ENCODE results near the gene SENP8. TPM values are rescaled to one million over a fixed set of nuclear protein-coding genes. Genes with fewer than 3 reads are reported as not detected.

Gene SENP8
- total and polyA plus RNA-seq, 12 donors, result 1.8 to 8.8 (median 6.6) TPM

DNA sequence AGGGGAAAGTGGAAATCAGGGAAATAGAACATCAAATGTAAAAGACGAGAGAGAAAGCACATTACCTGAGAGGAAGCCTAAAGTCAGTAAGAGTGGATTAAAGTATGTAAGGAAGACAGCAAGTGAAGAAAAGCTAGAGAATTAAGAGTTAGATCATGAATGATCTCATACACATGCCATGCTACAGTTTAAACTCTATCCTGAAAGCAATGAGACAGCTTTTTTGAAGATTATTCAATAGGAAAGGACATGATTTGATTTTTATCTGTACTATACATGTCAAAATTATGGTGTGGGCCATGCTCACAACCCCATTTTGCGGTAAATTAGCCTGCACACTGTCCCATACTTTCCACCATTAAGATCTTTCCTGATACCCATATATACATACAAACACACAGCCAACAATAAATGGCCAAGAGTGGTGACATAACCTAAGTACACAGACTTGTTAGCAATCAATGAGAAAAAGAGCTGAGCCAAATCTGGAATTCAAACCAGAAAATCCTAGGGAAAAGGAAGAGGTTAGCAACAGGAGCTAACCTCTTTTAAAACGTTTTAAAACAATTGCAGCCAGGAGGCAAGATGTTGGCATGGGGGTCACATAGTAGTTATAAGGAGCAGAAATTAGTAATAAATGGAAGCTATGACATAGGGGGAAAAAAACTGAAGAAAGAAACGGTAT is 4.7 kb upstream of the SENP8 start:
- Histone ChIP-seq H3K36me3 (no peaks in the 10 kb centered on the region), H3K27ac (no peak overlapping the region), H3K9me3 (no peaks in the 10 kb centered on the region), H3K4me3 (no peak overlapping the region), H3K4me1 (peaks cover 4 to 46% (median 22%) of the 10 kb centered on the region in 9 donors), H3K27me3 (no peaks in the 10 kb centered on the region)
- ATAC-seq (no peak), DNase-seq (no peak)
- TF ChIP-seq, protein P1, sequence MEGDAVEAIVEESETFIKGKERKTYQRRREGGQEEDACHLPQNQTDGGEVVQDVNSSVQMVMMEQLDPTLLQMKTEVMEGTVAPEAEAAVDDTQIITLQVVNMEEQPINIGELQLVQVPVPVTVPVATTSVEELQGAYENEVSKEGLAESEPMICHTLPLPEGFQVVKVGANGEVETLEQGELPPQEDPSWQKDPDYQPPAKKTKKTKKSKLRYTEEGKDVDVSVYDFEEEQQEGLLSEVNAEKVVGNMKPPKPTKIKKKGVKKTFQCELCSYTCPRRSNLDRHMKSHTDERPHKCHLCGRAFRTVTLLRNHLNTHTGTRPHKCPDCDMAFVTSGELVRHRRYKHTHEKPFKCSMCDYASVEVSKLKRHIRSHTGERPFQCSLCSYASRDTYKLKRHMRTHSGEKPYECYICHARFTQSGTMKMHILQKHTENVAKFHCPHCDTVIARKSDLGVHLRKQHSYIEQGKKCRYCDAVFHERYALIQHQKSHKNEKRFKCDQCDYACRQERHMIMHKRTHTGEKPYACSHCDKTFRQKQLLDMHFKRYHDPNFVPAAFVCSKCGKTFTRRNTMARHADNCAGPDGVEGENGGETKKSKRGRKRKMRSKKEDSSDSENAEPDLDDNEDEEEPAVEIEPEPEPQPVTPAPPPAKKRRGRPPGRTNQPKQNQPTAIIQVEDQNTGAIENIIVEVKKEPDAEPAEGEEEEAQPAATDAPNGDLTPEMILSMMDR (IDR thresholded peaks at IDR 0.05), result no peak
- WGBS, 2 donors, result 75 to 80% methylated on average over 4 of the region's 4 CpGs
- intact Hi-C loops (cut with DNase I), result loop anchor here in 1 of 10 donors (10.0 kb wide), 1 partner anchor 69 kb away; no protein-coding TSS in a partner anchor

DNA sequence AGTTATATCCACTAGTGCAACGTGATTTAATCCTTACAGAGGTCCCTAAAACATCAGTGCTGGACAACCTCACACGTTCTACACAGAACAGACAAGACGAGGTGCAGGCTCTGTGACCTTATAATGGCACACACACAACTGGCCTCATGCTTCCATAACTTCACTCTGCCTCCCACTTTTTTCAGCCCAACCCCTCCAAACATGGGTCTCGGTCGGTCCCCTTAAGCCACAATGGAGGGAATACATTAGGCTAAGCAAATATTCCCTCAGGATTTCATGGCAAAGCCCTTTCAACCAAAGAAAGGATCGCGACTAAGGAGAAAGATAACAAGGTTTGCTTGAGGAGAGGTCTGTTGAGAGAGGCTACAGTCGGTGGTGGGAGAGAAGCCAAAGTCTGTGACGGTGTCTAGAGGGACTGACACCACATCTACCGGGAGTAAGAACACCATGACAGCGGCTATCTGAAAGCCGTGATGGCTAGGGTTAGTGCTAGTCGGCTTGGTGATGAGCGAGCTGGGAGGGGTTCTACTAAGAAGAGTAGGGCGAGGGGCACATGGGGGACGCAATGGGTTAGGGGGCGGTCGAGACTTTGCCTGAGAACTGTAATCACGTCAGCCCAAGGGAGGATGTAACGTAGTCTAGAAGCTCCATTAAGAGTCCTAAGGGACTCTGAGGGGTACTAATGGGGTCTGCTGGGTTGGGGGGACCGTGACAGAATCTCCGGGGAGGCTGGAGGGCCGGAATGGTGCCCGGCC is 1.3 kb upstream of the SENP8 start:
- Histone ChIP-seq H3K36me3 (no peaks in the 10 kb centered on the region), H3K27ac (peak overlapping the region; percentile 88 to 99 (median 98)), H3K4me3 (peak overlapping the region; percentile 74 to 98 (median 92)), H3K9me3 (no peaks in the 10 kb centered on the region), H3K27me3 (no peaks in the 10 kb centered on the region), H3K4me1 (peaks cover 2 to 54% (median 30%) of the 10 kb centered on the region in 9 donors)
- DNase-seq, result peak in 1 of 2 donors; percentile 45
- intact Hi-C loops (cut with DNase I), result loop anchor here in 1 of 10 donors (10.0 kb wide), 1 partner anchor 72 kb away; no protein-coding TSS in a partner anchor
- ATAC-seq, result peak; percentile 0 to 29 (median 14)
- TF ChIP-seq, protein P1 (IDR thresholded peaks at IDR 0.05), result no peak
- 1% methylated on average over 24 of the region's 24 CpGs for WGBS, 2 donors

DNA sequence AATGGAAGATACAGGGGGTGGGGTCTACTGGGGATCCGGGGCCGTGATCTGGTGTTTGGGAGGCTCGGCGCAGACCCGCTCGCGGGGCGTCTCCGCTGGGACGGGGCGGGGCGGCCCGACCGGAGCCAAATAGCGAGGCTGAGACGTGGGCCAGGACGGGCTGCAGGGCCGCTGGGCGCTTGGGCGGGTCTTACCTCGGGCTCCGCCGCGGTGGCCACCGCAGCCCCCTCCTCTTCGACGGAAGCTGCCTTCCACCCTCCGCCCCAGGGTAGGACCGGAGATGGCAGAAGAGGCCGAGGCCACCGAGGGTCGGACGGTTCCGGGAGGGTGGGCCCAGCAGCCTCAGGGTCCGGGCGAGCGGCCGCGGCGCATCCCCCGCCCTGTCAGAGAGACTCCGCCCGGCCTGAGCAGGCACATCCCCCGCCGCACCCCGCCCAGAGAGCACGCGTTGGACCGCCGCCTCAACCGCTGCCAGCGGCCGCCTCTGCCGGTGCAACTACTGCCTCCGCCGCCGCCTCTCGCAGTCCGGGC is 652 bp upstream of the SENP8 start:
- Histone ChIP-seq H3K27me3 (no peaks in the 10 kb centered on the region), H3K9me3 (no peaks in the 10 kb centered on the region), H3K36me3 (no peaks in the 10 kb centered on the region), H3K27ac (peak overlapping the region; percentile 88 to 99 (median 98)), H3K4me3 (peak overlapping the region; percentile 74 to 98 (median 92)), H3K4me1 (peaks cover 0 to 48% (median 26%) of the 10 kb centered on the region in 9 donors)
- ATAC-seq (peak; percentile 72 to 92 (median 84)), DNase-seq (peak; percentile 70 to 84)
- 0% methylated on average over 43 to 59 of the region's 59 CpGs for WGBS, 2 donors
- intact Hi-C loops (cut with DNase I), result loop anchor here in 2 of 10 donors (2.0 to 10.0 kb wide), 2 partner anchors 37 to 73 kb away; no protein-coding TSS in a partner anchor
- TF ChIP-seq, protein P1 (IDR thresholded peaks at IDR 0.05), result peak in 1 of 9 donors; percentile 17

DNA sequence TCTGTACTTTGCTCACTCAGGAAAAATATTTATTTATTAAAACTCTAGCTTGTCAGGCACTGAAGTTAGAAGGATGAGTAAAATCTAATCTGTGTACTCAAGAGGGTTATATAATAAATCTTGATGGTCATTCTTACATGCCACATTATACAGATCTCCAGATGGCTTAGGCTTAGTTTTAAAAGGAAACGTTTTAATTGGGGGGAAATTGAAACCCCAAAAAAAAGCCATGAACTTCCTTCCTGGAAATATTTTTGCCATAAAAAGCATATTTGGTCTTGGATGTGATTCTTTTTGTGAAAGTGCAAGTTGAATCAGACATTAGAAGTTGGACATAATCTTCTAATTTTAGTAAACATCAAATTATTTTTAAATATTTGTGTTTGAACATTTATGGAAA is 6.0 kb downstream of the SENP8 start:
- no peaks in the 10 kb centered on the region for H3K27me3 ChIP-seq
- no peak for DNase-seq
- ATAC-seq, result no peak
- TF ChIP-seq, protein P1 (IDR thresholded peaks at IDR 0.05), result no peak
- H3K9me3 ChIP-seq, result no peaks in the 10 kb centered on the region
- H3K4me3 ChIP-seq, result no peak overlapping the region
- H3K27ac ChIP-seq, result no peak overlapping the region
- peaks cover 0 to 8% (median 0%) of the 10 kb centered on the region in 9 donors for H3K4me1 ChIP-seq
- WGBS, 2 donors, result 8 to 51% methylated on average over 1 of the region's 1 CpG
- no peaks in the 10 kb centered on the region for H3K36me3 ChIP-seq
- intact Hi-C loops (cut with DNase I), result no loop called here
